ENCODE results near the gene PLXNB3. TPM values are rescaled to one million over a fixed set of nuclear protein-coding genes. Genes with fewer than 3 reads are reported as not detected.
"Not testable (repeated sequence)": the region's sequence is repeated elsewhere in the genome, so short reads cannot be mapped to it uniquely, and the experiment has no call there.

Gene PLXNB3
- polyA plus RNA-seq, 4 donors: 0.76 to 2.1 (median 1.5) TPM

- no peak for DNase-seq (ENCODE audit: low read depth in 4 of 4, low spot score in 3 of 4)
Measured at GRCh38 chrX:153731845-153732215, 32.2 kb upstream of the PLXNB3 start.

DNA sequence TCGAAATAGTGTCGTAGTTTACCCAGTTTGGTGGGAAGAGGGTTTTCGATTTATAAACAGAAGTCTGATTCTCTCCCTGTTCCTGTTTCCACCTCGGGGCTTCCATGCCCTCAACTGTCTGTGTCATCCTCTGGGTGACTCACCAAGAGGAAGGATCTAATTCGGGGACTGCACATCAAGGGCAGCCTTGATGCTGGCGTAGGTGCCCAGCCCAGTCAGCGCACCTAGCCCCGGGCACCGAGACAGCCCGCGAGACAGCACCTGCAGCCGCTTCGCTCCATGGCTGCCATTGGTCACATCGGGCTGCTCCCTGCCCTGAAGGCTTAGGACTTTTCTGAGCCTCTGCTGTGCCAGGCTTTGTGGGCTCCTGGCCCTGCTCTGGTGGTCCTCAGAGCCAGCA, 31.6 kb upstream of the PLXNB3 start:
- DNase-seq (ENCODE audit: low read depth in 4 of 4, low spot score in 3 of 4): no peak

DNA sequence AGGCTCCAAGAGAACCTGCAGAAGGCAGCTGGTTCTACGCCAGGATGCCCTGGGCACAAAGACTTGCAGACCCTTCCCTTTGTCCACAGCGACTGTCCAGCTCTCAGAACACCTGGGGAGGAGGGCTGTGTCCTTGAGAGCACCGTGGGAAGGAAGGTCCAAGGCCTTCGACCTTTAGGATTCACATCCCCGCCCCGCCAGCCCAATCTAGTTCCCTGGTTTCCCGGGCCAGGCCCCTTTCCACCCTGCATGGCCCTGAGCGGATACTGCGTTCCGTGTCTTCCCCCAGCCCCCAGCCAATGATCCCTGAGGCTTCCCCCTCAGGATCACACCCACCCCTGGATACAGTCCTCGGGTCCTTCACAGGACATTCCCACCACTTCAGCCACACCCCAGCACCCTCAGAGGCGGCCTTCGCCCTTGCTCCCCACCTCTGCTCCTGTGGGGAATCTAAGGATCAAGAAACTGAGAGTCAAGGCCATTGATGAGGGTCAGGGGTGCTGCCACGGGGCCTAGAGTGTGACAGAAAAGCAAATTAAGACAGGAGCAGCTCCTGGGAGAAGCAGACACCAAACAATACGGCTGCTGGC, 30.3 kb upstream of the PLXNB3 start:
- DNase-seq (ENCODE audit: low read depth in 4 of 4, low spot score in 3 of 4): no peak

DNA sequence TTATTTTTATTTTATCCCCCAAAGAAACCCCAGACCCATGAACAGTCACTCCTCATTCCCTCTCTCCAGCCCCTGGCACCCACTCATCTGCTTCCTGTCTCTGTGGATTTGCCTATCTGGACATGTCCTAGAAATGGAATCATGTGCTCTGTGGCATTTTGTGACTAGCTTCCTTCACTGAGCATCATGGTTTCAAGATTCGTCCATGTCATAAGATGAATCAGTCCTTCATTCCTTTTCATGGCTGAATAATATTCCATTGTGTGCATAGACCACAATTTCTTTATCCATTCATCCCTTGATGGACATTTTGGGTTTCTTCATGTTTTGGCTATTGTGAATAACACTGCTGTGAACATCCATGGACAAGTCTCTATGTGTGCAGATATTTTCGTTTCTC, 29.2 kb upstream of the PLXNB3 start:
- no peak for DNase-seq (ENCODE audit: low read depth in 4 of 4, low spot score in 3 of 4)

GRCh38 chrX:153735274-153735673, 28.8 kb upstream of the PLXNB3 start:
- DNase-seq (ENCODE audit: low read depth in 4 of 4, low spot score in 3 of 4): no peak

GRCh38 chrX:153736071-153736820, 27.8 kb upstream of the PLXNB3 start:
- no peak for DNase-seq (ENCODE audit: low read depth in 4 of 4, low spot score in 3 of 4)

- DNase-seq (ENCODE audit: low read depth in 4 of 4, low spot score in 3 of 4): no peak
Measured at GRCh38 chrX:153736871-153737441, 27.1 kb upstream of the PLXNB3 start.

DNA sequence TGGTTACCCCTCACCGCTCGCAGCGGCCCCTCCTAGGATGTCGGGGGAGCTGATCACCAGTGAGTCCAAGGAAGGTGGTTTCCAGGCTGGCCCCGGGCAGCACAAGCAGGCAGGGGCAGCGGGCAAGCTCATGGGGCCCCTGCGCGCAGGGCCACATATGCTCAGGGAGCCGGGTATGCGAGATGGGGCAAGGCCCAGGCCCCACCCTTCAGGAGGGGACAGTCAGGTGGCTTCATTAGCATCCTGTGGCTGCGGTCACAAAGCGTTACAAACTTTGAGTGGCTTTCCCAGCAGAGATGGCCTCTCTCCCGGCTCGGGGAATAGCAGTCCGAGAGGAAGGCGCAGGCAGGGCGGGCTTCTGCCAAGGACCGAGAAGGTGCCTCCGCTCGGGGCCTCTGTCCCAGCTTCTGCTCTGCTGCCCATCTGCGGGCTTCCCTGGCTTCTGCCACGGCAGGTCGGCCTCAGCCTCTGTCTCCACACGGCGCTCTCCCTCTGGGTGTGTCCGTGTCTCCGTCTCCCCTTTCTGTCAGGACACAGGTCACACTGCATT, 25.9 kb upstream of the PLXNB3 start:
- no peak for DNase-seq (ENCODE audit: low read depth in 4 of 4, low spot score in 3 of 4)

DNA sequence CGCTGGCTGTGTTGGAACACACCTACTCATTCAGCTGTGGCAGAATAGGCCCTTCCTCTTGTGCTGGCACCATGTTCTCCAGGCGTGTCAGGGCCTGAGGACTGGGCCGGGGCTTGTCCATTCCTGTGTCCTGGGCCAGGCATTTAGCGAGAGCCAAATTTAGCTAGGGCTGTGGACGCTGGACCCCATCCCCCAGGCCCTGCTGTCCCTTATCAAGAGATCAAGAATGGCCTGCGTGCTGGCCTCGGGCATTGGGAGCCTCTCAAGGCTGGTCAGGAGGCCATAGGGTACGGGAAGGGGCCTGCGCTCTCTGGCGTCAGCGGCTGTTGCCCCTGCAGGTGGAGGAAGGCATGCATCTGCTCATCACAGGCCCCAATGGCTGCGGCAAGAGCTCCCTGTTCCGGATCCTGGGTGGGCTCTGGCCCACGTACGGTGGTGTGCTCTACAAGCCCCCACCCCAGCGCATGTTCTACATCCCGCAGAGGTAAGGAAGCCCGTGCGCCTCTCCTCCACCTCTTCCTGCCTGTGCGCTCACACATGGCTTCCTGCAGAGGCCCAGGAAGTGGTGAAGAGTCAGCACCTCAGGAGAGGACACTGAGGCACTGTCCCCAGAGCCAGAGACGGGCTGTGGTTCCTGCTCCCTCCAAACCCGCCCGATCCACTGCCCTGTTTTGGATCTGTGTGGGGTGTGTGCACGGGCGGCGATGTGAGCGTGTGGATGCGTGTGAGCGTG, 24.1 kb upstream of the PLXNB3 start:
- no peak for DNase-seq (ENCODE audit: low read depth in 4 of 4, low spot score in 3 of 4)

DNA sequence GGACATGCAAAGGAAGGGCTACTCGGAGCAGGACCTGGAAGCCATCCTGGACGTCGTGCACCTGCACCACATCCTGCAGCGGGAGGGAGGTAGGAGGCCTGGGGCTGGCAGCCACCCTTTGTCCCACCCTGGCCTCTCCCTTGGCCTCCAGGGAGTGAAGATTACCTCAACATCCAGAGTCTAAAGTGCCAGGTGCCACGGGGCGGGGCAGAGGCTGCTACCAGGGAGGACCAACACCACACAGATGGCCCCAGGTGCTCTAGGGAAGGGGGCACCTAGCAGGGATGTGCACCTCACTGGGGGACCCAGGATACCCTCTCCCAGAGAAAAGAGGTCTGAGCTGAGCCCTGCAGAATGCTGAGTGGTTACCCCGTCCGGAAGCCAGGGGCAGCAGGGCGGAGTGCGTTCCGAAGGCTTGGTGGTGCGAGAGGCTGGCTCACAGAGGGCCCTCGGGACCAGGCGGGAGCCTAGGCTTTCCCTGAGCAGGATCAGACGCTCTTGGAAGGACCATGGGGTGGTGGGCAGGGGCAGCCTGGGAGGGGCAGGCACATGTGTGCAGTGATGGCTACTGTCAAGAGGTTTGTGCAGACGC, 23.3 kb upstream of the PLXNB3 start:
- DNase-seq (ENCODE audit: low read depth in 4 of 4, low spot score in 3 of 4): no peak

DNA sequence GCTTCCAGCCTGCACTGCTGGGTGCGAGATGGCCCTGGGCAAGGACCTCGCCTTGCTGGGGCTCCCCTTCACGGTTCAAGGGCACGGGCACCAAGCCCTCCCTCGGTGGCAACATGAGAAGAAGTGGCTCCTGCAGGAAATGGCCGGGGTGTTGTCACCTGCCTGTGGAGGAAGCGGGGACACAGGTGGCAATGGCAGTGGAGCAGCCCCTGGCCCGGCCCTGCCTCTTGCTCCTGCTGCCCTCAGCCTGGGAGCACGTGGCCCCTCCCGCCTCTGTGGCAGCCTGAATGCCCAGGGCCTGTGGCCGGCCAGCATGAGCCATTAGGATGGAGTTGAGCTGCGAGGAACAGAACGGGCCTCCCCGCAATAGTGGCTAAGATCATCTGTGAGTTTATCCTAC, 22.6 kb upstream of the PLXNB3 start:
- no peak for DNase-seq (ENCODE audit: low read depth in 4 of 4, low spot score in 3 of 4)

GRCh38 chrX:153742111-153742510, 21.9 kb upstream of the PLXNB3 start:
- DNase-seq (ENCODE audit: low read depth in 4 of 4, low spot score in 3 of 4): not testable (repeated sequence)

- DNase-seq (ENCODE audit: low read depth in 4 of 4, low spot score in 3 of 4): not testable (repeated sequence)
Measured at GRCh38 chrX:153742796-153743467, 21.1 kb upstream of the PLXNB3 start.

GRCh38 chrX:153743468-153744209, 20.4 kb upstream of the PLXNB3 start:
- not testable (repeated sequence) for DNase-seq (ENCODE audit: low read depth in 4 of 4, low spot score in 3 of 4)

DNA sequence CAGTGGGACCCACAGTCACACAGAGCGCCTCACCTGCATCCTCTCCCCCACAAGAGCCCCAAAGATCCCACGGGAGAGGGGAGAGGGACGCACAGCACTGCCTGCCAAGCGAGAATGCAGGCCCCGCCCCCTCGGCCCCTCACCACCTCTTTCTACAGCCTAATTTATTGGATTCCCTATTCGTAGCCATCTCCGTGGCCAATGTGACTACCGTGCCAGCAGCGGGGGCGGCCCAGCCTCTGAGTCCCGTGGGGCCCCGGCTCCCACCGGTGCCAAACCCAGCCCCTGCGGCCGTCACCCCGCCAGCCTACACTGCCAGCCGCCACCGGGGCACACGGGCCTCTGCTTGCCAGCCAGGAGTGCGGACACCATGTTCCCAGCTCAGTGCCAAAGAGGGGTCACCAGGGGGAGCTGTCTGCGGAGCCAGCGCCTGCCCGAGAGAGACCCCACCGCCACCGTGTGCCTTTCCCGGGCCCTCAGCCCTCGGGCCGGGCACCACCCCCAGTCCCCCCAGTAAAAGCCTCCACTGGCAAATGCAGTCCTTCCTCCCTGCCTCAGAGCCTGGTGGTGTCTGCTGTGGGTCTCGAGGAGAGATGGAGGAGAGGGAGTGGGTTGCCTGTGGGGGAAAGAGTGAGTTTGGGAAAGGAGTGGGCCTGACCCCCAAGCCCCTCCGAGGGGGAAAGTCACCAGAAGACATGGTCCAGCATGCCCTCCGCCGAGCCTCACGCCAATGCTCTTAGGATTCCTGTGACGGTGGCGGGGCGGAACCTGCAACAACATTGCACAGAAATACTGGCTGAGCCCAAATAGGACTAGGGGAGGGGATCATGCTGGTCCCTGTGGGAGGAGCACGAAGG, 19.6 kb upstream of the PLXNB3 start:
- DNase-seq (ENCODE audit: low read depth in 4 of 4, low spot score in 3 of 4): no peak

DNA sequence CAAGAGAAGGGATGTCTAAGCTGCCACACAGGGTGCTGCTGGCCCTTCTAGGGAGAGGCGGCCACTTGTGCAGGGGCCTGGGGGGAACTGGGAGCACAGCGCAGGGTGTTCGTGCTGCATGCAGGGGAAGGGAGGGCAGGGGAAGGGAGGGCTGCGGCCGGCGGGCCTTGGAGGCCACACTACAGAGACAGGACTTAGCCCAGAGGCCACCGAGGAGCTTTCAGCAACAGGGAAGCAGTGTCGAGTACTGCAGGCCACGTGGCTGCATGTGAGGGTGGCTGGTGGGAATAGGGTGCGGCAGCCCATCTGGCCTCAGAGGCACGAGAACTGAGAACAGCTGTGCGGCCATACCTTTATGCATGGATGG, 19.0 kb upstream of the PLXNB3 start:
- DNase-seq (ENCODE audit: low read depth in 4 of 4, low spot score in 3 of 4): not testable (repeated sequence)

- DNase-seq (ENCODE audit: low read depth in 4 of 4, low spot score in 3 of 4): no peak
Measured at GRCh38 chrX:153746359-153746758, 17.7 kb upstream of the PLXNB3 start.

GRCh38 chrX:153746991-153747390, 17.1 kb upstream of the PLXNB3 start:
- not testable (repeated sequence) for DNase-seq (ENCODE audit: low read depth in 4 of 4, low spot score in 3 of 4)

DNA sequence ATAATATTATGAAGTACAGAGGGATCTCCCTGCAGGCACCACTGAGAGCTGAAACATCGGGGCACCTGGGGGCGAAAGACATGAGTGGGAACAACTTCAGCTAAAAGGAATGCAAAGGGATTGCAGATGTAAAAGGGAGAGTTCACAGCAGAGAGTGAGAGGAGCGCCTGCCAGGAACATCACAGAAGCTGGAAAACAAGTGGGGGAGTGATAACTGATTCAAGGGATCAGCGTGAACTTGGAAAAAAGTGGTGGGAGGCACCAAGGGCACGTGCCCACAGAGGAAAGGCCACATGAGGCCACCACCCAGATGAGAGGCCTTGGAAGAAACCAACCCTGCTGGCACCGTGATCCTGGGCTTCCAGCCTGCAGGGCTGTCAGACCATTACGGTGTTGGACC, 15.0 kb upstream of the PLXNB3 start:
- DNase-seq (ENCODE audit: low read depth in 4 of 4, low spot score in 3 of 4): not testable (repeated sequence)

All from left renal pelvis (tissue), 4 donors.